ENCODE measurements around the gene VAMP2. TPM values are rescaled to one million over a fixed set of nuclear protein-coding genes. Genes with fewer than 3 reads are reported as not detected.
A peak's percentile ranks its signal among the peaks of the same experiment; 100 is the strongest.

The VAMP2 gene
- total and polyA plus RNA-seq, 2 donors (not counting 1 experiment from before 2014, with no cell fraction given): 162 to 209 TPM

GRCh38 chr17:8158267-8159031 is 4.3 kb downstream of the VAMP2 start:
- Histone ChIP-seq H3K4me1 (ENCODE audit: control insufficient read depth in 2 of 2, insufficient read depth in 2 of 2, low read length in 2 of 2) (peaks cover 51 to 78% of the 10 kb centered on the region in 2 donors), H3K79me2 (ENCODE audit: control insufficient read depth, insufficient read depth, low read length) (peaks cover 43% of the 10 kb centered on the region), H3K4me2 (replicated peaks; ENCODE audit: low read depth, low read length, poor library complexity, severe bottlenecking) (peak overlapping the region; percentile 51), H3K27ac (ENCODE audit: low read length in 2 of 2) (peak overlapping the region; percentile 68 to 82), H3K27me3 (replicated peaks in 1 of 4; ENCODE audit: control extremely low read depth in 1 of 4, control insufficient read depth in 3 of 4, insufficient read depth in 4 of 4, low read length in 3 of 4) (no peaks in the 10 kb centered on the region), H4K20me1 (ENCODE audit: control insufficient read depth, insufficient read depth, low read length, poor library complexity, severe bottlenecking) (peaks cover 25% of the 10 kb centered on the region), H3K9ac (ENCODE audit: low read length) (no peak overlapping the region), H3K9me3 (ENCODE audit: control extremely low read depth in 1 of 3, control insufficient read depth in 2 of 3, insufficient read depth in 1 of 3, low read length in 2 of 3) (no peaks in the 10 kb centered on the region), H2AFZ (ENCODE audit: insufficient read depth, low read depth, low read length, poor library complexity, severe bottlenecking) (no peak overlapping the region), H3K36me3 (replicated peaks in 1 of 2; ENCODE audit: control extremely low read depth in 1 of 2, control insufficient read depth in 1 of 2, extremely low read depth in 1 of 2, insufficient read depth in 2 of 2, low read length in 1 of 2) (peaks cover 0 to 26% of the 10 kb centered on the region in 2 experiments), H3K4me3 (ENCODE audit: control extremely low read depth in 1 of 5, extremely low read depth in 1 of 5, insufficient read depth in 1 of 5, low read depth in 2 of 5, low read length in 4 of 5) (no peak overlapping the region)
- Mint-ChIP-seq H3K27ac (peak overlapping the region; percentile 94), H3K4me1 (peaks cover 41% of the 10 kb centered on the region), H3K9me3 (ENCODE audit: insufficient read depth) (no peaks in the 10 kb centered on the region), H3K27me3 (no peaks in the 10 kb centered on the region), H3K4me3 (peak overlapping the region; percentile 72)
- ChIA-PET CTCF (interaction anchor here (0.6 to 7.7 kb wide), 23 partner anchors 9 to 877 kb away, joined by 3 to 86 read pairs (median 7); partner anchors contain the start of genes ALOXE3, CTC1, RANGRF and SLC25A35), POLR2A (interaction anchor here (0.7 to 2.1 kb wide), 10 partner anchors 11 to 472 kb away, joined by 3 to 10 read pairs (median 4); no protein-coding TSS in a partner anchor)
- no peak for TF ChIP-seq EZH2 (IDR thresholded peaks at IDR 0.05; ENCODE audit: borderline replicate concordance, insufficient read depth, low read depth, low read length, poor library complexity, severe bottlenecking)
- TF ChIP-seq CTCF (IDR thresholded peaks at IDR 0.05): peak; percentile 83
- intact Hi-C loops (cut with micrococcal nuclease): loop anchor here (2.0 kb wide), 1 partner anchor 78 kb away; no protein-coding TSS in a partner anchor
- ATAC-seq (ENCODE audit: low read depth) (peak; percentile 14), DNase-seq (peak; percentile 93)
- WGBS (ENCODE audit: insufficient coverage): 66% methylated on average over 13 of the region's 20 CpGs

Measured in B cell (primary cell).